ENCODE data around the gene CNTN4. TPM values are rescaled to one million over a fixed set of nuclear protein-coding genes. Genes with fewer than 3 reads are reported as not detected.

CNTN4 gene
- total and polyA plus RNA-seq, 2 of the 8 experiments (the other 6 are each of a cell fraction or from before 2014, with no cell fraction given): 0.41 to 2.2 TPM

DNA sequence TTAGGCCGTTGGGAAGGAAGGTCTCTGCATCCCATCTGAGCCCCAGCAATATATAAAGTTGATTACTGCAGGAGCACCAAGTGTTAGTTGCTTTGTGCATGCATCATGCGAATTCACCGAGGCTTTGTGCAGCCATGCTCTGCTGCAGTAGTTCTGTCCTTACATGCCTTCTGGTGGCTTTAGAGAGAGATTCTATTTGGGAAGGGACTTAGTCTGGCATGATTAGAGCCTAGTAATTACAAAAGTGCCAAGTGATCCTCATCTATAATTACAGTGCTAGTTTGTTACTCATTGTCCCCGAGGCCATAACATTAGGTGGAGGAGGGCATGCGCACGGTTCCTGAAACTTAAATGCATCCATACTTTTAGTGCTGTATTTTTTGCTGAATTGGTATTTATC lies 353.6 kb downstream of the CNTN4 start:
- Histone ChIP-seq H3K4me1 (replicated peaks in 1 of 4; ENCODE audit: control insufficient read depth in 3 of 4, insufficient read depth in 4 of 4, low read length in 3 of 4) (no peaks in the 10 kb centered on the region), H3K27ac (ENCODE audit: low read depth, low read length) (no peak overlapping the region), H3K4me3 (ENCODE audit: extremely low read depth in 1 of 4, insufficient read depth in 2 of 4, low read depth in 3 of 4, low read length in 4 of 4) (no peak overlapping the region), H2AK5ac (ENCODE audit: low read depth, low read length) (no peak overlapping the region), H2BK120ac (replicated peaks; ENCODE audit: low read depth, low read length) (no peak overlapping the region), H3K9me3 (ENCODE audit: insufficient read depth in 2 of 2, low read depth in 1 of 2, low read length in 1 of 2) (no peaks in the 10 kb centered on the region), H3K27me3 (replicated peaks in 1 of 4; ENCODE audit: control insufficient read depth in 3 of 4, extremely low read depth in 1 of 4, insufficient read depth in 3 of 4, low read length in 3 of 4) (no peaks in the 10 kb centered on the region), H3K56ac (replicated peaks; ENCODE audit: insufficient read length, low read depth, low read length) (no peak overlapping the region), H2BK5ac (ENCODE audit: low read depth, low read length) (no peak overlapping the region), H3K79me1 (ENCODE audit: low read depth, low read length) (no peaks in the 10 kb centered on the region), H3K9ac (replicated peaks in 1 of 4; ENCODE audit: extremely low read depth in 1 of 4, low read depth in 3 of 4, low read length in 3 of 4) (no peak overlapping the region), H3K79me2 (ENCODE audit: control insufficient read depth in 1 of 2, insufficient read depth in 2 of 2, low read length in 2 of 2) (no peaks in the 10 kb centered on the region), H3K18ac (ENCODE audit: extremely low read depth, low read length) (no peak overlapping the region), H3K4me2 (ENCODE audit: insufficient read depth in 1 of 2, low read depth in 2 of 2, low read length in 2 of 2) (no peak overlapping the region), H2BK12ac (ENCODE audit: low read depth, low read length) (no peak overlapping the region), H3K14ac (ENCODE audit: insufficient read length) (no peak overlapping the region), H4K91ac (replicated peaks; ENCODE audit: insufficient read length, low read length) (no peak overlapping the region), H3K23ac (ENCODE audit: insufficient read length) (no peak overlapping the region), H3K4ac (replicated peaks; ENCODE audit: insufficient read length, low read depth, low read length) (no peak overlapping the region), H2BK15ac (ENCODE audit: low read length) (no peak overlapping the region), H3K23me2 (ENCODE audit: low read depth, low read length) (no peaks in the 10 kb centered on the region), H4K8ac (ENCODE audit: extremely low read depth, insufficient read depth, low read length) (no peak overlapping the region), H2AFZ (ENCODE audit: low read length) (no peak overlapping the region), H3K36me3 (ENCODE audit: control insufficient read depth in 2 of 4, insufficient read depth in 4 of 4, low read length in 3 of 4) (no peaks in the 10 kb centered on the region), H2BK20ac (ENCODE audit: low read length) (no peak overlapping the region), H4K20me1 (replicated peaks in 1 of 2; ENCODE audit: control insufficient read depth in 1 of 2, insufficient read depth in 2 of 2, low read length in 2 of 2) (no peaks in the 10 kb centered on the region), H4K5ac (ENCODE audit: insufficient read length, low read depth, low read length) (no peak overlapping the region)
- ChIA-PET POLR2A (ENCODE audit: partially characterized antibody) (no interaction called here), CTCF (ENCODE audit: partially characterized antibody) (interaction anchor here (1.4 kb wide), 1 partner anchor 9 kb away, joined by 6 read pairs; no protein-coding TSS in a partner anchor)
- WGBS, 2 experiments (ENCODE audit: extremely low coverage in 1 of 2, insufficient coverage in 1 of 2, insufficient read length in 1 of 2, insufficient replicate concordance in 2 of 2, low coverage in 1 of 2, low lambda C conversion rate in 2 of 2, missing lambda C conversion rate in 1 of 2): 92% methylated on average over 6 of the region's 6 CpGs; no CpG with 5 or more reads in 1 of the 2 experiments
- TF ChIP-seq JUND (IDR thresholded peaks at IDR 0.05; ENCODE audit: low read length) (no peak), HDAC2 (IDR thresholded peaks at IDR 0.05; ENCODE audit: borderline replicate concordance in 1 of 2, low read depth in 2 of 2, low read length in 2 of 2) (no peak), ZNF274 (IDR thresholded peaks at IDR 0.05; ENCODE audit: borderline replicate concordance, extremely low read depth, low read length) (no peak), RAD21 (IDR thresholded peaks at IDR 0.05 in 1 of 2, conservative IDR thresholded peaks at IDR 0.05 in 1 of 2; ENCODE audit: low read depth in 2 of 2, low read length in 2 of 2) (no peak), BCL11A (IDR thresholded peaks at IDR 0.05; ENCODE audit: low read depth in 2 of 2, low read length in 2 of 2) (no peak), KDM4A (IDR thresholded peaks at IDR 0.05; ENCODE audit: low read depth, low read length, severe bottlenecking) (no peak), CHD2 (IDR thresholded peaks at IDR 0.05; ENCODE audit: low read length) (no peak)
- FAIRE-seq: no peak
- DNase-seq (ENCODE audit: low read depth in 1 of 2, low spot score in 2 of 2): no peak
